IMR-90 (cell line): Measurements from ENCODE around the gene MBD3L5. TPM values are rescaled to one million over a fixed set of nuclear protein-coding genes. Genes with fewer than 3 reads are reported as not detected.
"Not testable (repeated sequence)": the region's sequence is repeated elsewhere in the genome, so short reads cannot be mapped to it uniquely, and the experiment has no call there.

Experiments used
- ATAC-seq: fragments of 200-7000 bp; cut with Tn5 transposase; 2 replicates; pipeline ENCODE4 v1.9.1; 2020; ENCODE audit warnings: low read depth, mild to moderate bottlenecking, moderate library complexity
- Bru-seq: library from RNA; stranded (reverse); fragments of 400-500 nt; gene quantifications from one replicate; lab custom pipeline; 2021; lab: Mats Ljungman, UMichigan
- BruChase-seq, 2 experiments: library from RNA; stranded (reverse); fragments of 400-500 nt; gene quantifications; one replicate each; lab custom pipeline; 2021; lab: Mats Ljungman, UMichigan
- BruUV-seq: library from RNA; stranded (reverse); fragments of 400-500 nt; replicated peaks from 2 replicates; lab custom pipeline; 2021; lab: Mats Ljungman, UMichigan
- CTCF ChIA-PET: fragments of 300-600 bp; formaldehyde crosslinking; extraction: SDS; loops from one replicate; lab custom pipeline; 2021; ENCODE audit warnings: antibody characterized with exemption; lab: Yijun Ruan, JAX
- POLR2A ChIA-PET: fragments of 300-600 bp; sonication (Branson Sonifier 250); formaldehyde crosslinking; loops from one replicate; lab custom pipeline; 2022; ENCODE audit warnings: antibody characterized with exemption; ENCODE audit not compliant: unreplicated experiment; lab: Charles Lee
- DNase-seq: peaks from one replicate; pipeline ENCODE4 v3.0.0; 2013
- H2AFZ ChIP-seq: replicated peaks from 2 replicates; pipeline ENCODE3; 2013; ENCODE audit warnings: low read length, mild to moderate bottlenecking; ENCODE audit not compliant: poor library complexity
- H2AK5ac ChIP-seq: 2 replicates; pipeline ENCODE4 v1.6.1; 2013; ENCODE audit warnings: low read depth, low read length, inconsistent platforms
- H2AK9ac ChIP-seq: replicated peaks from 2 replicates; pipeline ENCODE3; 2013; ENCODE audit warnings: mild to moderate bottlenecking, low read depth, low read length, moderate library complexity; ENCODE audit not compliant: poor library complexity
- H2BK120ac ChIP-seq: 2 replicates; pipeline ENCODE4 v1.6.1; 2013; ENCODE audit warnings: low read depth, low read length, inconsistent platforms
- H2BK15ac ChIP-seq: 3 replicates; pipeline ENCODE4 v1.6.1; 2013; ENCODE audit warnings: low read depth, low read length, inconsistent platforms
- H2BK20ac ChIP-seq: 2 replicates; pipeline ENCODE4 v1.6.1; 2013; ENCODE audit warnings: low read depth, mild to moderate bottlenecking, inconsistent platforms, low read length, moderate library complexity
- H2BK5ac ChIP-seq: 2 replicates; pipeline ENCODE4 v1.6.1; 2013; ENCODE audit warnings: mild to moderate bottlenecking, low read depth, low read length, inconsistent platforms; ENCODE audit not compliant: poor library complexity, severe bottlenecking
- H3K14ac ChIP-seq: replicated peaks from 2 replicates; pipeline ENCODE4 v1.6.1; 2013; ENCODE audit warnings: low read depth, low read length, inconsistent platforms
- H3K18ac ChIP-seq: 2 replicates; pipeline ENCODE4 v1.6.1; 2013; ENCODE audit warnings: low read depth, low read length, control low read depth
- H3K23ac ChIP-seq: 2 replicates; pipeline ENCODE4 v1.6.1; 2013; ENCODE audit warnings: low read depth, low read length, inconsistent platforms
- H3K27ac ChIP-seq: 2 replicates; pipeline ENCODE4 v1.5.1; 2013; ENCODE audit warnings: mild to moderate bottlenecking, control low read depth, low read length; ENCODE audit not compliant: insufficient read depth
- H3K27me3 ChIP-seq: 2 replicates; pipeline ENCODE4 v1.6.1; 2013; ENCODE audit warnings: low read length; ENCODE audit not compliant: control insufficient read depth, insufficient read depth
- H3K36me3 ChIP-seq: 2 replicates; pipeline ENCODE4 v1.6.1; 2013; ENCODE audit warnings: low read length, mixed read lengths; ENCODE audit not compliant: control insufficient read depth, insufficient read depth
- H3K4ac ChIP-seq: 2 replicates; pipeline ENCODE4 v1.6.1; 2013; ENCODE audit warnings: low read depth, low read length, inconsistent platforms
- H3K4me1 ChIP-seq: 2 replicates; pipeline ENCODE4 v1.6.1; 2013; ENCODE audit warnings: low read length, mixed read lengths; ENCODE audit not compliant: control insufficient read depth, insufficient read depth
- H3K4me2 ChIP-seq: 2 replicates; pipeline ENCODE4 v1.6.1; 2013; ENCODE audit warnings: low read depth, mild to moderate bottlenecking, control low read depth, low read length, moderate library complexity
- H3K4me3 ChIP-seq: 2 replicates; pipeline ENCODE4 v1.5.1; 2013; ENCODE audit warnings: low read depth, mild to moderate bottlenecking, control low read depth, low read length, moderate library complexity; ENCODE audit not compliant: insufficient read depth
- H3K56ac ChIP-seq: 2 replicates; pipeline ENCODE4 v1.6.1; 2013; ENCODE audit warnings: low read length, inconsistent platforms; ENCODE audit not compliant: insufficient read depth; ENCODE audit errors: extremely low read depth
- H3K79me1 ChIP-seq, 2 experiments: 2 replicates each; pipeline ENCODE4 v1.6.1; 2013; ENCODE audit warnings: low read length in 2 of 2, inconsistent platforms in 1 of 2, low read depth in 1 of 2
- H3K9ac ChIP-seq: 2 replicates; pipeline ENCODE4 v1.6.1; 2013; ENCODE audit warnings: low read depth, low read length, control low read depth
- H3K9me1 ChIP-seq: 2 replicates; pipeline ENCODE4 v1.6.1; 2013; ENCODE audit warnings: low read length, inconsistent platforms; ENCODE audit not compliant: insufficient read depth
- H3K9me3 ChIP-seq: 2 replicates; pipeline ENCODE4 v1.6.1; 2013; ENCODE audit warnings: low read length; ENCODE audit not compliant: control insufficient read depth, insufficient read depth
- H4K20me1 ChIP-seq: 2 replicates; pipeline ENCODE4 v1.6.1; 2013; ENCODE audit warnings: low read length, inconsistent platforms; ENCODE audit not compliant: insufficient read depth
- H4K5ac ChIP-seq: 2 replicates; pipeline ENCODE4 v1.6.1; 2013; ENCODE audit warnings: mild to moderate bottlenecking, low read depth, low read length, control low read depth
- H4K8ac ChIP-seq, 2 experiments: 2 replicates each; pipeline ENCODE4 v1.6.1; 2013; ENCODE audit warnings: low read depth in 2 of 2, low read length in 2 of 2, control low read depth in 1 of 2, inconsistent platforms in 1 of 2
- H4K91ac ChIP-seq: 2 replicates; pipeline ENCODE4 v1.6.1; 2013; ENCODE audit warnings: low read depth, low read length, inconsistent platforms; ENCODE audit not compliant: insufficient read depth
- WGBS, 2 experiments: methylation state at CpG; one replicate each; pipeline versions ENCODE4 v1.1.5 to v1.1.7; 2013; ENCODE audit warnings: missing lambda C conversion rate in 2 of 2; ENCODE audit not compliant: insufficient read length in 1 of 2; ENCODE audit errors: extremely low coverage in 2 of 2; 5-methylcytosine and 5-hydroxymethylcytosine counted together
- dilution Hi-C: fragments of 300-500 bp; cut with HindIII; formaldehyde crosslinking; loops from one replicate; pipeline ENCODE4 v1.14.3; 2018; ENCODE audit warnings: low sequenced_read_pairs; ENCODE audit not compliant: unreplicated experiment
- in situ Hi-C: fragments of 300-500 bp; cut with MboI; formaldehyde crosslinking; loops from 3 replicates; pipeline ENCODE4 v1.14.3; 2019; ENCODE audit warnings: low sequenced_read_pairs, inconsistent platforms, mixed read lengths
- intact Hi-C: fragments of 100-400 bp; cut with micrococcal nuclease; formaldehyde crosslinking; loops from 2 replicates; pipeline ENCODE4 v1.10.0; 2022
- long read RNA-seq: library from polyadenylated mRNA; unstranded; transcript quantifications from one replicate; pipeline ENCODE4 v2.0.0, GENCODE V29; 2021; ENCODE audit not compliant: unreplicated experiment
- polyA plus RNA-seq, 3 experiments: library from polyadenylated mRNA; depleted of rRNA; stranded (reverse); fragments of >200 nt; gene quantifications; 2 replicates each; pipeline ENCODE4 v1.2.3, GENCODE V29; 2012; ENCODE audit warnings: low replicate concordance in 1 of 3
- total RNA-seq: library from RNA; depleted of rRNA; stranded (reverse); fragments of >200 nt; gene quantifications from 2 replicates; pipeline ENCODE4 v1.2.3, GENCODE V29; 2012; rRNA removed

The MBD3L5 gene
- not detected in 2 replicates for total RNA-seq
- polyA plus RNA-seq (2012; rRNA removed), result not detected in 2 replicates
- not detected in 2 replicates for polyA plus RNA-seq (2012; cell fraction: cytosol; rRNA removed)
- not detected in 2 replicates for polyA plus RNA-seq (2012; cell fraction: nucleus; rRNA removed; ENCODE audit: low replicate concordance)
- Bru-seq, nascent RNA, result not detected
- BruChase-seq, experiment 1, labeled RNA remaining after a 6-hour chase, result not detected
- not detected for BruChase-seq, experiment 2, labeled RNA remaining after a 2-hour chase
- long read RNA-seq, result 0 reads

GRCh38 chr19:7030278-7030677 is at the start of gene MBD3L5:
MBD3L5 (plus strand) TSS chr19:7030578; CDS start chr19:7030612, 34 bp downstream.
- H3K9me1 ChIP-seq, H3K9me3 ChIP-seq, H2BK15ac ChIP-seq, H2BK5ac ChIP-seq, dilution Hi-C loops, H3K4me3 ChIP-seq, ATAC-seq, H4K20me1 ChIP-seq, H2BK20ac ChIP-seq, H3K9ac ChIP-seq, H3K36me3 ChIP-seq, H4K8ac ChIP-seq, H3K4me1 ChIP-seq, H3K27me3 ChIP-seq, H3K23ac ChIP-seq, BruUV-seq, POLR2A ChIA-PET, H4K5ac ChIP-seq, DNase-seq, H2AK5ac ChIP-seq, H3K27ac ChIP-seq, H3K56ac ChIP-seq, H3K4ac ChIP-seq, CTCF ChIA-PET, H3K14ac ChIP-seq, H3K4me2 ChIP-seq, intact Hi-C loops, H2BK120ac ChIP-seq, H3K79me1 ChIP-seq, H4K91ac ChIP-seq, in situ Hi-C loops, H2AK9ac ChIP-seq, H2AFZ ChIP-seq, H3K18ac ChIP-seq: not testable (repeated sequence)
- WGBS, 2 experiments, result no CpG with 5 or more reads among the region's 9 CpGs
